Prostate gland (tissue), 2 donors: ENCODE measurements around the gene CLRN3. TPM values are rescaled to one million over a fixed set of nuclear protein-coding genes. Genes with fewer than 3 reads are reported as not detected.

Experiments used
- DNase-seq: peaks from one replicate; pipeline ENCODE4 v3.0.0-alpha.2; 2019; ENCODE audit warnings: low spot score
- H3K27ac ChIP-seq, 2 donors: fragments of 200-600 bp; sonication (generic); 2 replicates each; pipeline ENCODE4 v1.5.1; 2017 to 2019
- H3K27me3 ChIP-seq: fragments of 200-600 bp; sonication (generic); replicated peaks from 2 replicates; pipeline ENCODE4 v1.5.1; 2019; ENCODE audit not compliant: insufficient read depth
- H3K36me3 ChIP-seq, 2 donors: fragments of 200-600 bp; sonication (generic); 1 replicate in 1 of 2; 2 replicates in 1 of 2; pipeline versions ENCODE4 v1.5.1 to v1.8.1; 2017 to 2019
- H3K4me1 ChIP-seq: fragments of 200-600 bp; sonication (generic); replicated peaks from 2 replicates; pipeline ENCODE4 v1.5.1; 2019
- H3K4me3 ChIP-seq, 2 donors: fragments of 200-600 bp; sonication (generic); 2 replicates each; pipeline ENCODE4 v1.5.1; 2017 to 2019
- H3K9me3 ChIP-seq: fragments of 200-600 bp; sonication (generic); 2 replicates; pipeline ENCODE4 v1.5.1; 2017
- POLR2A ChIP-seq: fragments of 450-650 bp; IDR thresholded peaks from one replicate; pipeline ENCODE4 v1.6.1; 2016; ENCODE audit warnings: antibody characterized with exemption, mild to moderate bottlenecking
- POLR2AphosphoS5 ChIP-seq: sonication (generic); formaldehyde crosslinking; IDR thresholded peaks from one replicate; pipeline ENCODE4 v1.6.1; 2017; ENCODE audit warnings: antibody characterized with exemption
- WGBS: methylation state at CpG from one replicate; pipeline ENCODE4 v1.1.5; 2018; 5-methylcytosine and 5-hydroxymethylcytosine counted together
- intact Hi-C: fragments of 100-400 bp; cut with DNase I; formaldehyde crosslinking; loops from one replicate; pipeline ENCODE4 v1.14.2; 2022
- total RNA-seq, 2 donors: library from RNA; depleted of rRNA; stranded (reverse); fragments of >200 nt; gene quantifications; one replicate each; pipeline ENCODE4 v1.1.0, GENCODE V29; 2016
- TF ChIP-seq, protein P1 (sequence below), 4 experiments: fragments of 200-600 bp in 2 of 4; fragments of 450-650 bp in 2 of 4; sonication (generic) in 2 of 4; IDR thresholded peaks; 1 replicate in 3 of 4; 2 replicates in 1 of 4; pipeline ENCODE4 v1.5.1; 2016 to 2019; ENCODE audit warnings: antibody characterized with exemption in 4 of 4, mild to moderate bottlenecking in 2 of 4, moderate library complexity in 2 of 4

Gene CLRN3
- total RNA-seq, 2 donors from 2014 or later: not detected

DNA sequence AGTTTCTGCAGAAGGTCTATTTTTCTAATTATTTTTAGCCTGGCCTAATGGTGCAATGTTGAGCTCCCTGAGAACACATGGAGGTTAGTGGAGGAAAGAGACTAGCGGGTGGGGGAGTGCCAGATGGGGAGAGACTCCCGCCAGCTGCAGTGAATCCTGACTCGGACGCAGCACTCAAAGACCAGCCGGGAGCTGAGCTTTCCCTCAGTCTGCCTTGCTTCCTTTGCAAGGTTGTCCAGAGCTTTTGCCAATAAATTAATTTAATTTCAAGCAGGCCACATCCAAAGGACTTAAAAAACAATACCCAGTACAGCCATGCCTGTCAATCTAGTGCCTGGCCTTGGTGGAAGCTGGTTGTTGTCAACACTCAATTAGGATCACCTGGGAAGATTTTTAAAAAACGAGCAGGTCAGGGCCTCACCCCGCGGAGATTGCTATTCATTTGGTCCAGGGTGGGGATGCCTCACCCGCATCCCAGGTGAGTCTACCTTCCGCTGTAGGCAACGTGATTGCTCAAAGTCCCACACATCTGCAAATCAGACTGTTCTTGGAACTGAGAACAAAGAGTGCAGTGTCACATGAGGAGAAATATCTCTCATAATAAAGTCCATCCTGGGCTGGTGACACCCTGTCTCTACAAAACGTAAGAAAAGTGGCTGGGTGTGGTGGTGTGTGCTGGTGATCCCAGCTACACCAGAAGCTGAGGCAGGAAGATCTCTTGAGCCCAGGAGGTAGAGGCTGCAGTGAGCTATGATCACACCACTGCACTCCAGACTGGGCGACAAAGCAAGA lies 4.0 kb downstream of the CLRN3 start:
- Histone ChIP-seq H3K27me3 (no peaks in the 10 kb centered on the region), H3K27ac (no peak overlapping the region), H3K4me3 (no peak overlapping the region), H3K4me1 (no peaks in the 10 kb centered on the region), H3K36me3 (no peaks in the 10 kb centered on the region), H3K9me3 (no peaks in the 10 kb centered on the region)
- intact Hi-C loops: no loop called here
- 85% methylated on average over 13 of the region's 13 CpGs for WGBS
- no peak for DNase-seq
- TF ChIP-seq, protein P1, sequence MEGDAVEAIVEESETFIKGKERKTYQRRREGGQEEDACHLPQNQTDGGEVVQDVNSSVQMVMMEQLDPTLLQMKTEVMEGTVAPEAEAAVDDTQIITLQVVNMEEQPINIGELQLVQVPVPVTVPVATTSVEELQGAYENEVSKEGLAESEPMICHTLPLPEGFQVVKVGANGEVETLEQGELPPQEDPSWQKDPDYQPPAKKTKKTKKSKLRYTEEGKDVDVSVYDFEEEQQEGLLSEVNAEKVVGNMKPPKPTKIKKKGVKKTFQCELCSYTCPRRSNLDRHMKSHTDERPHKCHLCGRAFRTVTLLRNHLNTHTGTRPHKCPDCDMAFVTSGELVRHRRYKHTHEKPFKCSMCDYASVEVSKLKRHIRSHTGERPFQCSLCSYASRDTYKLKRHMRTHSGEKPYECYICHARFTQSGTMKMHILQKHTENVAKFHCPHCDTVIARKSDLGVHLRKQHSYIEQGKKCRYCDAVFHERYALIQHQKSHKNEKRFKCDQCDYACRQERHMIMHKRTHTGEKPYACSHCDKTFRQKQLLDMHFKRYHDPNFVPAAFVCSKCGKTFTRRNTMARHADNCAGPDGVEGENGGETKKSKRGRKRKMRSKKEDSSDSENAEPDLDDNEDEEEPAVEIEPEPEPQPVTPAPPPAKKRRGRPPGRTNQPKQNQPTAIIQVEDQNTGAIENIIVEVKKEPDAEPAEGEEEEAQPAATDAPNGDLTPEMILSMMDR (IDR thresholded peaks at IDR 0.05): no peak
- TF ChIP-seq POLR2AphosphoS5: no peak
- no peak for TF ChIP-seq POLR2A

DNA sequence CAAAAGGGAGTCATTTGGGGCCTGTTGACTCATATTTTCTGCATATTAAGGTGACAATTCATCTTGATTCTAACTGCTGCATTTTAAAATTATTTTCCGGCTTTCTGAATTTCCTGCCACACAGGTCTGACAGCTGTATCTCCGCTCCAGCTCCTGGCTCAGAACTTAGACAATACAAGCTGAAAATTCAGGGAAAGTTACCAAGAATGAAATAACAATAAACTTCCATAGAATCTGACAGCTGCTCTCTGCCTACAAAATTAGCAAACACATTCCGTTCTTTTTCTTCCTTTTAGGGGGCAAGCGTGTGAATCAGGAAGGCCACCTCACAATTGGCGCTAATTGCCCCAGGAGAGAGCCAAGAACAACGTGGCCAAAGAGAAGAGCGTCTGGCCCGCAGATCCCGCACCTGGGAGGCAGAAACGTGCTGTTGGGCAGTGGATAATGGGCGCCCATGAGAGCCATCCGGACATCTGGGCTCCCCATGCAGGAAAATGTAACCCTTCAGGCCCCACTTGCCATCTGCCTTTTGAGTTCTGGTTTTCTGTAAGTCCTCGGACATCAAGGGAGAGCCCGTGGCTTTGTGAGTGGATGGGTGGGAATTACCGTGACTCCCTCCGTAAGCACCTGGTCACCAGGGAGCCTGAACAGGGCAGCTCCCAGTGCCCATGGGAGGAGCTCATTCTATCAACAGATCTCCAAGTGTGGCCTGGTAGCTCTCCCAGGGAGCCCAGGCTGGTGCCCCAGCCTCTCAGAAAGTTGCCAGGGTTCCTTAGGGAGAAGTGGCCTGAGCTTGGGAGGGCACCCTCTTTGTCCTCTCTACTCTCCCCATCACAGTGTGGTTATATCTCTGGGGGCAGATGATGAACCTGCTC lies 5.0 kb downstream of the CLRN3 start:
- no peak overlapping the region for H3K4me3 ChIP-seq
- no peaks in the 10 kb centered on the region for H3K9me3 ChIP-seq
- intact Hi-C loops: no loop called here
- no peaks in the 10 kb centered on the region for H3K4me1 ChIP-seq
- H3K27ac ChIP-seq: no peak overlapping the region
- TF ChIP-seq POLR2AphosphoS5 (no peak), POLR2A (no peak)
- TF ChIP-seq, protein P1 (IDR thresholded peaks at IDR 0.05): no peak
- DNase-seq: no peak
- no peaks in the 10 kb centered on the region for H3K36me3 ChIP-seq
- WGBS: 30% methylated on average over 16 of the region's 16 CpGs
- no peaks in the 10 kb centered on the region for H3K27me3 ChIP-seq

DNA sequence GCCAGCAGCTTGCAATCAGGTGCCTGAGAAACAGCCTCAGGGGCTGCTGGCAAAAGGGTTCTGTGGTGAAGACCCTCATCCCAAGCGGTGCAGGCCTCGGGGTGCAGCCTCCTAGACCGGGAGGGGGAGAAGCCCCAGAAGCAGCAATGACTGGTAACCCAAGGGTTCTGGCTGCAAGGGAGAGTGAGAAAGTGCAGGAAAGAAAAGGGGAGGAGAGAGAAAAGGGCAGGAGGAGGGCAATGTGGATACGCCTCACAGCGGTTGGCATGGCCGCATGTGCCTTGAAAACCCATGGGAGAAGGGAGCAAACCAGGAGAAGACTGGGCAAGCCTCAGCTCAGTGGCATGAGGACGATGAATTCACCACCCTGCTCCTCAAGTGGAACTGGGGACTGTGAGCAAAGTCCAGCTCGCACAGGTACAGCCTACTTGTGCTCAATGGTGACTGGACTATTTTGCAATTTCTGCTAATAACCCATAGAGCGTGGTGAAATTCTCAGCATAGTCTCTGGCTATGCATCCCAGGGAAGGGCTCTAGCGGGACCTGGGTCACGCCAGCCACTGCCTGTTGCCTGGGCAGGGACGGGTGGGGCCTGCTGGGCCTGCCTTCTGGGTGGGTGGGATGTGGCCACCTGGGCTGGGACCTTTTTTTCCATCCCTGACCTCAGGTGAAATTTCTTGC lies 6.2 kb downstream of the CLRN3 start:
- no peak overlapping the region for H3K4me3 ChIP-seq
- intact Hi-C loops: no loop called here
- WGBS: 89% methylated on average over 12 of the region's 12 CpGs
- H3K9me3 ChIP-seq: no peaks in the 10 kb centered on the region
- no peaks in the 10 kb centered on the region for H3K4me1 ChIP-seq
- H3K27me3 ChIP-seq: no peaks in the 10 kb centered on the region
- no peak overlapping the region for H3K27ac ChIP-seq
- no peak for TF ChIP-seq POLR2A
- TF ChIP-seq, protein P1 (IDR thresholded peaks at IDR 0.05): no peak
- TF ChIP-seq POLR2AphosphoS5: no peak
- H3K36me3 ChIP-seq: no peaks in the 10 kb centered on the region
- DNase-seq: no peak

DNA sequence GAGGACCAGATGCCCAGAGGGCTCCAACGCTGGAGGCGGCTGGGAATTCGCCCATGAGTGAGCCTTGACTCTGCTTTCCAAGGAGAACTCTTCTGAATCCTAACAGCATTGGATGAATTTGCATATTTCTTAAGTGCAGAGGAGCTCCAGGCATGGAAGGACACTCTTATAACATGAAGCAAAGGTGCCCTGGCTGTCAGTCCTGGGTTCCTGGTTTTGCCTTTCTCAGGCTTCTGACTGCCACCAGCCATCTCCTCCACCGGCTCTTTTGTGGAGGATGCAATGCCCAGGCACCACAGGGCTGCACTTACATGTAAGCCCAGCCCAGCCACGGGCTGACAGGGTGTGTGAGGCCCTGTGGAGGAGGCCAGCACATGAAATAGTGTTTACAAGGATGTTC lies 8.2 kb downstream of the CLRN3 start:
- DNase-seq: no peak
- H3K4me3 ChIP-seq: no peak overlapping the region
- TF ChIP-seq, protein P1 (IDR thresholded peaks at IDR 0.05): no peak
- TF ChIP-seq POLR2A (no peak), POLR2AphosphoS5 (no peak)
- no peaks in the 10 kb centered on the region for H3K9me3 ChIP-seq
- H3K4me1 ChIP-seq: no peaks in the 10 kb centered on the region
- intact Hi-C loops: no loop called here
- WGBS: 83% methylated on average over 5 of the region's 5 CpGs
- no peak overlapping the region for H3K27ac ChIP-seq
- H3K27me3 ChIP-seq: no peaks in the 10 kb centered on the region
- H3K36me3 ChIP-seq: no peaks in the 10 kb centered on the region
